ENCODE results near the gene TNFRSF21.

Gene TNFRSF21

DNA sequence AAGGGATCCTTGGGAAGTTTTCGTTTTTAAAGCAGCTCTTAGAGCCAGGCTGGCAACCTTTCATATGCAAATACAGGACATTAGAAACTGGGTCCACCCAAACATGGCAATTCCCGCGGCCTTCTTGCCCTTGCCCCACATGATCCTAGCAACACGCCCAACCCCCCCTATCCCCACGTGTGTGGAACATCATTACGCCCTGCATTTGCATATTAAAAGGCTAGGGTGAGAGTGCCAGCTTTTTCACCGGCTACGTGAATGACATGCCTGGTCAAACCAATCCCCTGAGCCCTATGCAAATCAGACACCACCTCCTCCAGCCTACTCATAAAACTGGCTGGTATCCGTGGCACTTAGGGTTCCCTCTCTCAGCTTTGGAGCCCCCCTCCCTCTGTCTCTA is 88.1 kb downstream of the TNFRSF21 start:
- no peak for DNase-seq (ENCODE audit: low spot score)

GRCh38 chr6:47209632-47210031 is 100.1 kb downstream of the TNFRSF21 start:
- no peak for DNase-seq (ENCODE audit: low spot score)

- DNase-seq (ENCODE audit: low spot score) = no peak
Observed at GRCh38 chr6:47207261-47207660, 102.4 kb downstream of the TNFRSF21 start.

DNA sequence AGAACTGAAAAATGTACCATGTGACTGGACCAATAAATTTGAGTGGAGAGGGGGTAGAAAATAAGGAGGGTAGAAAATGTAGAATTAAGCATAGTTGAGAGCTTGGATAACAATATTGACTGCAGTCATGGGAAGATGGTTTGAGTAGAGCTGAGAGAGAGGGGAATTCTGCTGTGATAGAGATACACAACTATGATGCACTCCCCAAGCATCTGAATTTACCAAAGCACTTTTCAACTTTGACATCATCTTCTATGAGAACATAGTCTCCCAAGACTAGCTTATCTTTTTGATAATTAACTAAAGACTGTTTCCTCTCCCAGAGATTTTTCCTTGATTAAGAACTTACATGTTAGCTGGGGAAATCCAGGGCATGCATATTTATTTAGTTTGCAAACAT is 103.1 kb downstream of the TNFRSF21 start:
- no peak for DNase-seq (ENCODE audit: low spot score)

DNA sequence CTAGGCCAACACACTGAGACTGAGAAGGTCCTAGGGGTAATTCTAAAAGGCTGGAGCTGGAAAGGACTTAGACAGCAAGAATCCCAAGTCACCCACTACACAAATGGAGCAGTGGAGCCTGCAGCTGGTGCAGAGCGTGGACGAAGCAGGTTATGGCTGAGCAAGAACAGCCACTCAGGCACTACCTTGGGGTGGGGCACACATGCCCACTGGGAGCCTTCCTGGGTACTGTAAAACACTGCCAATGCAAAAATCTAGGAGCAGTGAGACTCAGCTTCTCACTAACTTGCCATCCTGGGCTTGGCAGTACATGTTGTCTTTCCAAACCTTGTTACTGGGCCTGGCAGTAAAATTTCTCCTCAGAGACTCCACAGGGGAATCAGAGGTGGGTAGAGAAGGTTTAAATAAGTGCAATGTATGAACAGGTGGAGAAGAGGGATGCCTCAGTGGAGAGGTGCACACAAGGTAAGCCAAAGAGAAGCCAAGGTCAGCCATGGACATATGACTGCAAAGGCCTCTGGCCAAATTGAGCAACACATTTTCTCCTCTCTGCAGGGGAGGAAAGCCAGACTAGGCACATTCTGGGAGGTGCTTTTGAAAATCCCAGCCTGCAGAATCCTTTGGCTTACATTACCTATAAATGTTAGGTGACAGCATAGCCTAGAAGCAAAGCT is 105.6 kb downstream of the TNFRSF21 start:
- no peak for DNase-seq (ENCODE audit: low spot score)

GRCh38 chr6:47203266-47203937 is 106.3 kb downstream of the TNFRSF21 start:
- no peak for DNase-seq (ENCODE audit: low spot score)

- no peak for DNase-seq (ENCODE audit: low spot score)
Observed at GRCh38 chr6:47202644-47203205, 107.0 kb downstream of the TNFRSF21 start.

DNA sequence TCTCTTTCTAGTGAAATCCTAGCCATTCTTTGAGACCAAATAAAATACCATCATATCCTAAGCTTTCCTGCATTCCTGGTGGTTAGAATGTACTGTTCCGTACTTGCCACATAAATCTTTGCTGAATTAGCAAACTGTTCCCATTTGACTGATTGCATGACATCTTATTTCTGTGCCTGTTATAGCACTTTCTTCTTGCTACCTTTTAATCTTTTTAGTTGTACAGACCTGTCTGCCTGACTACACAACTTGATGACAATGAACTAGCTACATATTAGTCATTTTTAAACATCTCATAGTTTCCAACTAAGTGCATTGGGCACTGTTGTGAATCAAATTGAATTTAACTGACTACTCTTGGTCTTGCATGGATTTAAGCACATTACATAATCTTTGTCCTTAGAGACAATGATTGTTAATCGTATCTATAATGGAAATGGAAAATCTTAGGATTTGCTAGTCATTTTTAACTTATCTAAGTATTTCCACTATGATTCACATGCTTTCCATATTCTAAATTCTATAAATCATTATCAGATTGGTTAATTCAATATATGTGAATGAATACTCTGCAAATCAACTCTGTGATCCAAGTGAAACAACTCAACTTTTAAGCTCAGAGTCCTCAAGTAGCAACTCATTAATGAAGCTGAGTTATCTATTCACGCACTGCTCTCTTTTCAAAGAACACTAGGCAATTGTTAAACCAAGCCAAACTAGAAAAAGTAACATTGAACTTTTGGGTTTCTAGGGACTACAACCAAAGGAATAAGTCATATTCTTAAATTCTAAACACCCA is 109.0 kb downstream of the TNFRSF21 start:
- no peak for DNase-seq (ENCODE audit: low spot score)

- no peak for DNase-seq (ENCODE audit: low spot score)
Observed at GRCh38 chr6:47197682-47198640, 111.7 kb downstream of the TNFRSF21 start.

DNA sequence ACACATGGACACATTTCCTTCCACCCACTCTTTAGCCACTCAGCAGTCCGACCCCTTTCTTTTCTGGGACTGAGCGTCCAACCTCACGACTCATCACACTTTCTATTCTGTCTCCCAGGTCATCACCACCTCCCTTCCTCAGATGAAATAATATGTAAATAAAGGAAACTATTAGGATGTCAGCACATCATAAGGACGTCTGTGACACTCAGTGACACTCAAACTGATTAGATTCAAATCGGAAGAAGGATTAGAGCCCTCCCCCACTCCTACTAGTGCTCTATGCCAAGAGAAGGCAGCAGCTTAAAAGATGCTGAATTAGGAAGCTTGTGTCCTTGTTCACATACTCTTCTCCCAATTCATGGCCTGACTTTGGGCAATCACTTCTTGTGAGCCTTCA is 113.6 kb downstream of the TNFRSF21 start:
- no peak for DNase-seq (ENCODE audit: low spot score)

- DNase-seq (ENCODE audit: low spot score) = no peak
Observed at GRCh38 chr6:47195011-47195650, 114.6 kb downstream of the TNFRSF21 start.

DNA sequence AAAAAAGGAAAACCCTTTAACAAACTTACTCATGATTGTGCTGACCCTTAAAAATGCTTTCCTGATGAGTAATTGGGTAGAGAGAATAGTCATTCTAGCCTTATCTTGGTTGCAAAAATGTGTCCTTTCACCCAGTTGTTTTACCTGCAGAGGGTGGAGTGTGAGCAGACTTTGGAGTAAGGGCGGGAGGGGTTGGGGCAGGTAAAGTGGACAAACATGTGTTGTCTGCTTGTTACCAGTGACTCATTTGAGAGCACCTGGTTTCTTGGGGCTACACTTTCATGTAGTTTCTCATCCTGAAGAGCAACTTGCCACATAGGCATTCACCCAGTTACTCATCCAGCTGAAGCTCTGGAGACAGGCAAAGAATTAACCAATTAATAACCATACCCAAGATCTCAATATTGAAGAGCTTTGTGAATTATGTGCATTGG is 121.1 kb downstream of the TNFRSF21 start:
- no peak for DNase-seq (ENCODE audit: low spot score)

DNA sequence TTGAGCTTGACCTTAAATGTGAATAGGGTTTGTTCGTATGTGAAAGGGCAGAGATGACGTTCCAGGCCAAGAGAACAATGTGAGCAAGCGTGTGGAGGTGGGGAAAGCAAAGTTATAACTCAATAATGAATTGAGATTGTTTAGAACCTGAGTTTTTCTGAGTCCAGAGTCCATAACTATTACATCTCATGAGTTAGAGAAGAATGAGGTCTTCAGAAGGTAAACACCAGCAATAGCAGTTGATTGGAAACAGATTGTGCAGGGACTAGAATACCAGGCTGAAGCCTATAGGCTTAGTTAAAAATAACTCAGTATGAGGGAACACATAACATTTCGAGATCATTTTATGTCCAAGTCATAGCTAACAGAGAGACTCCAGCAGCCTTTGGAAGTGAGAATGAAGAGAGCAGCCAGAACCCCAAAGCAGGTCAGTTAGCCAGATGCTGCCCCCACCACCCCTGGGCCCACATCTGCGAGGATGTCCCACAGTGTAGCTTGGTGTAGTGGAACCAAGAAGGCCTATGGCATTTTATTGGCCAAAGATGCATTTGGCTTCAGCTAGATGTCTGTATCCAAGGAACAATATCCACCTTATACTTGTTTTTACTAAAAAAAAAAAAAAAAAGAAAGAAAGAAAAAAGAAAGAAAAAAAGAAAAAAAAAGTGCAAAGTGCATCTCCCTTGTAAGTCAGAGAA is 121.7 kb downstream of the TNFRSF21 start:
- DNase-seq (ENCODE audit: low spot score) = no peak

GRCh38 chr6:47187113-47187512 is 122.6 kb downstream of the TNFRSF21 start:
- no peak for DNase-seq (ENCODE audit: low spot score)

DNA sequence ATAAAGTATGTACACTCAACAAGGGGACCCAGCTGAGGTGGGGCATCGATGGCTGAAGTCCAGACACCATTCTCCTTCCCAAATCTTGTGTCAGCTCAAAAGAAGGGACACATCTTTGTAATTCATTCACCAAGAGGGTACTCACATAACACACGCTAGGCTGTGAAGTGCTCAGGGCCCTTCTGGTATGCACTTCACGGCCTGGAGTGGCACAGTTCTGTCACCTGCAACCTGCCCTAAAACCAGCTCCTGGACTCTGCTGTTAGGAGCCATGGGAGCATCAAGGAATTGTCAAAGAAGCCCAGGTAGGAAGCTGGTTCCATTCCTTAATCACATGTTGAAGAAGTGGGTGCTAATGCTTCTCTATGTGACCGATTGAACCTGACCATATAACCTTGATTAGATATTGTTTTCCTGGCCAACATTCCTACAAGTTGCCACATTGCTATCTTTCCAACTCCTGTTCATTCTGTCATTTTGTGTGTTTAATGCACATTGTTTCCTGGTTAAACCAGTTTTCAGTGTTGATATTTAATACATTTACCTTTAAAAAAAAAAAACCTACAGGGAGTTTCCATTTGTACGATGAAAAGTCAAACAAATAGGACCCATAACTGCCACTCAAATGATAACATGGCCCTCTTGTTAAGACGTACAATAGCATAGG is 127.3 kb downstream of the TNFRSF21 start:
- DNase-seq (ENCODE audit: low spot score) = no peak

DNA sequence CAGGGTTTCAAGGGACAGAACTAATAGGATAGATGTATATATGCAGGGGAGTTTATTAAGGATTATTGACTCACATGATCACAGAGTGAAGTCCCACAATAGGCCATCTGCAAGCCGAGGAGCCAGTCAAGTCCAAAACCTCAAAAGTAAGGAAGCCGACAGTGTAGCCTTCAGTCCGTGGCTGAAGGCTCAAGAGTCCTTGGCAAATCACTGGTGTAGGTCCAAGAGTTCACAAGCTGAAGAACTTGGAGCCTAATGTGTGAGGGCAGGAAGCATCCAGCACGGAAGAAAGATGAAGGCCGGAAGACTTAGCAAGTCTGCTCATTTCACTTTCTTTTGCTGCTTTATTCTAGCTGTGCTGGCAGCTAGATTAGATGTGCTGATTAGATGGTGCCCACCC is 128.0 kb downstream of the TNFRSF21 start:
- DNase-seq (ENCODE audit: low spot score) = no peak
